ENCODE results near the gene ATG4A.

The ATG4A gene

GRCh38 chrX:108156082-108156481 lies 64.5 kb downstream of the ATG4A start:
- no peaks in the 10 kb centered on the region for H3K36me3 ChIP-seq (ENCODE audit: low read depth)
- ATAC-seq (ENCODE audit: low read depth) = no peak
- no peak overlapping the region for H3K27ac ChIP-seq (ENCODE audit: poor library complexity, severe bottlenecking)
- H3K27me3 ChIP-seq (ENCODE audit: insufficient read depth, poor library complexity, severe bottlenecking) = no peaks in the 10 kb centered on the region
- H3K4me3 ChIP-seq (ENCODE audit: severe bottlenecking) = no peak overlapping the region
- no peak for DNase-seq (ENCODE audit: low spot score)
- H3K4me1 ChIP-seq (ENCODE audit: insufficient read depth, poor library complexity, severe bottlenecking) = no peaks in the 10 kb centered on the region
- no peaks in the 10 kb centered on the region for H3K9me3 ChIP-seq (ENCODE audit: severe bottlenecking)
- TF ChIP-seq CTCF (IDR thresholded peaks at IDR 0.05; ENCODE audit: poor library complexity, severe bottlenecking) = no peak

GRCh38 chrX:108156934-108157466 lies 65.4 kb downstream of the ATG4A start:
- H3K27me3 ChIP-seq (ENCODE audit: insufficient read depth, poor library complexity, severe bottlenecking) = no peaks in the 10 kb centered on the region
- no peak overlapping the region for H3K4me3 ChIP-seq (ENCODE audit: severe bottlenecking)
- H3K36me3 ChIP-seq (ENCODE audit: low read depth) = no peaks in the 10 kb centered on the region
- H3K9me3 ChIP-seq (ENCODE audit: severe bottlenecking) = no peaks in the 10 kb centered on the region
- ATAC-seq (ENCODE audit: low read depth) (no peak), DNase-seq (ENCODE audit: low spot score) (no peak)
- H3K27ac ChIP-seq (ENCODE audit: poor library complexity, severe bottlenecking) = no peak overlapping the region
- no peak for TF ChIP-seq CTCF (IDR thresholded peaks at IDR 0.05; ENCODE audit: poor library complexity, severe bottlenecking)
- H3K4me1 ChIP-seq (ENCODE audit: insufficient read depth, poor library complexity, severe bottlenecking) = no peaks in the 10 kb centered on the region

- Histone ChIP-seq H3K9me3 (ENCODE audit: severe bottlenecking) (no peaks in the 10 kb centered on the region), H3K36me3 (ENCODE audit: low read depth) (no peaks in the 10 kb centered on the region), H3K27me3 (ENCODE audit: insufficient read depth, poor library complexity, severe bottlenecking) (no peaks in the 10 kb centered on the region), H3K27ac (ENCODE audit: poor library complexity, severe bottlenecking) (no peak overlapping the region), H3K4me1 (ENCODE audit: insufficient read depth, poor library complexity, severe bottlenecking) (no peaks in the 10 kb centered on the region), H3K4me3 (ENCODE audit: severe bottlenecking) (no peak overlapping the region)
- TF ChIP-seq CTCF (IDR thresholded peaks at IDR 0.05; ENCODE audit: poor library complexity, severe bottlenecking) = no peak
- DNase-seq (ENCODE audit: low spot score) = no peak
- no peak for ATAC-seq (ENCODE audit: low read depth)
Measured at GRCh38 chrX:108157628-108158027, 66.0 kb downstream of the ATG4A start.

GRCh38 chrX:108159028-108159670 lies 67.6 kb downstream of the ATG4A start:
- ATAC-seq (ENCODE audit: low read depth) = no peak
- H3K4me1 ChIP-seq (ENCODE audit: insufficient read depth, poor library complexity, severe bottlenecking) = no peaks in the 10 kb centered on the region

More at GRCh38 chrX:108159028-108159670, 67.6 kb downstream of the ATG4A start:
- no peaks in the 10 kb centered on the region for H3K9me3 ChIP-seq (ENCODE audit: severe bottlenecking)
- DNase-seq (ENCODE audit: low spot score) = no peak
- H3K4me3 ChIP-seq (ENCODE audit: severe bottlenecking) = no peak overlapping the region
- H3K27me3 ChIP-seq (ENCODE audit: insufficient read depth, poor library complexity, severe bottlenecking) = no peaks in the 10 kb centered on the region
- no peak overlapping the region for H3K27ac ChIP-seq (ENCODE audit: poor library complexity, severe bottlenecking)
- H3K36me3 ChIP-seq (ENCODE audit: low read depth) = no peaks in the 10 kb centered on the region
- TF ChIP-seq CTCF (IDR thresholded peaks at IDR 0.05; ENCODE audit: poor library complexity, severe bottlenecking) = no peak

Data from RWPE2 (cell line).